B cell (primary cell): ENCODE results near the gene PHF12. TPM values are rescaled to one million over a fixed set of nuclear protein-coding genes. Genes with fewer than 3 reads are reported as not detected.
"Not testable (repeated sequence)": the region's sequence is repeated elsewhere in the genome, so short reads cannot be mapped to it uniquely, and the experiment has no call there.

Source experiments
- ATAC-seq: fragments of 200-7000 bp; cut with Tn5 transposase; one replicate; pipeline ENCODE4 v1.10.0; 2021; ENCODE audit warnings: low read depth, mild to moderate bottlenecking, moderate number of reproducible peaks, moderate library complexity
- CTCF ChIA-PET: fragments of 350-600 bp; sonication (Branson Sonifier 250); formaldehyde crosslinking; loops from one replicate; lab custom pipeline; 2021; ENCODE audit warnings: antibody characterized with exemption, inconsistent platforms; lab: Charles Lee
- POLR2A ChIA-PET: fragments of 350-600 bp; sonication (Branson Sonifier 250); formaldehyde crosslinking; loops from one replicate; lab custom pipeline; 2021; ENCODE audit warnings: antibody characterized with exemption; lab: Charles Lee
- DNase-seq: peaks from one replicate; pipeline ENCODE4 v3.0.0; 2013
- H2AFZ ChIP-seq: 2 replicates; pipeline ENCODE4 v1.6.1; 2012; ENCODE audit warnings: mild to moderate bottlenecking, low read depth, low read length; ENCODE audit not compliant: insufficient read depth, poor library complexity, severe bottlenecking
- H3K27ac ChIP-seq, 2 donors: 1 replicate in 1 of 2; 2 replicates in 1 of 2; pipeline ENCODE4 v1.5.1; 2012 to 2013; ENCODE audit warnings: low read length in 2 of 2, mild to moderate bottlenecking in 2 of 2, moderate library complexity in 1 of 2
- H3K27me3 ChIP-seq, 4 experiments: fragments of 200-600 bp in 1 of 4; sonication (generic) in 1 of 4; replicated peaks in 1 of 4; 1 replicate in 2 of 4; 2 replicates in 2 of 4; pipeline versions ENCODE4 v1.6.1 to v1.7.0; 2013 to 2016; ENCODE audit warnings: low read length in 3 of 4, mild to moderate bottlenecking in 2 of 4, mixed read lengths in 1 of 4, moderate library complexity in 1 of 4; ENCODE audit not compliant: insufficient read depth in 4 of 4, control insufficient read depth in 3 of 4; ENCODE audit errors: control extremely low read depth in 1 of 4
- H3K36me3 ChIP-seq, 2 experiments: replicated peaks in 1 of 2; 1 replicate in 1 of 2; 2 replicates in 1 of 2; pipeline versions ENCODE4 v1.6.1 to v1.7.1; 2013; ENCODE audit warnings: low read length in 1 of 2; ENCODE audit not compliant: insufficient read depth in 2 of 2, control insufficient read depth in 1 of 2; ENCODE audit errors: control extremely low read depth in 1 of 2, extremely low read depth in 1 of 2
- H3K4me1 ChIP-seq, 2 donors: fragments of 200-600 bp in 1 of 2; sonication (generic) in 1 of 2; 1 replicate in 1 of 2; 2 replicates in 1 of 2; pipeline versions ENCODE4 v1.5.1 to v1.6.1; 2013 to 2017; ENCODE audit warnings: low read length in 2 of 2; ENCODE audit not compliant: control insufficient read depth in 2 of 2, insufficient read depth in 2 of 2
- H3K4me2 ChIP-seq: replicated peaks from 2 replicates; pipeline ENCODE3; 2012; ENCODE audit warnings: mild to moderate bottlenecking, low read depth, low read length; ENCODE audit not compliant: poor library complexity, severe bottlenecking
- H3K4me3 ChIP-seq, 5 experiments: fragments of 200-600 bp in 1 of 5; sonication (generic) in 1 of 5; 1 replicate in 3 of 5; 2 replicates in 2 of 5; pipeline versions ENCODE4 v1.5.1 to v1.7.0; 2011 to 2016; ENCODE audit warnings: low read length in 4 of 5, mild to moderate bottlenecking in 4 of 5, low read depth in 2 of 5, control low read depth in 1 of 5, moderate library complexity in 1 of 5; ENCODE audit not compliant: insufficient read depth in 1 of 5; ENCODE audit errors: control extremely low read depth in 1 of 5, extremely low read depth in 1 of 5
- H3K79me2 ChIP-seq: fragments of 200-600 bp; sonication (generic); one replicate; pipeline ENCODE4 v1.6.0; 2016; ENCODE audit warnings: low read length; ENCODE audit not compliant: control insufficient read depth, insufficient read depth
- H3K9ac ChIP-seq: fragments of 200-600 bp; sonication (generic); 2 replicates; pipeline ENCODE4 v1.6.1; 2017; ENCODE audit warnings: mild to moderate bottlenecking, low read length, moderate library complexity
- H3K9me3 ChIP-seq, 3 donors: one replicate each; pipeline versions ENCODE4 v1.6.1 to v1.7.1; 2013; ENCODE audit warnings: low read length in 2 of 3; ENCODE audit not compliant: control insufficient read depth in 2 of 3, insufficient read depth in 1 of 3; ENCODE audit errors: control extremely low read depth in 1 of 3
- H4K20me1 ChIP-seq: 2 replicates; pipeline ENCODE4 v1.6.0; 2012; ENCODE audit warnings: mild to moderate bottlenecking, low read length; ENCODE audit not compliant: insufficient read depth, control insufficient read depth, poor library complexity, severe bottlenecking
- H3K27ac Mint-ChIP-seq: one replicate; pipeline ENCODE4 v1.8.0; 2021; ENCODE audit warnings: mixed read lengths
- H3K27me3 Mint-ChIP-seq: one replicate; pipeline ENCODE4 v1.8.0; 2021; ENCODE audit warnings: mixed read lengths
- H3K4me1 Mint-ChIP-seq: one replicate; pipeline ENCODE4 v1.8.0; 2021; ENCODE audit warnings: mixed read lengths
- H3K4me3 Mint-ChIP-seq: one replicate; pipeline ENCODE4 v1.8.0; 2021; ENCODE audit warnings: mixed read lengths
- H3K9me3 Mint-ChIP-seq: one replicate; pipeline ENCODE4 v1.8.0; 2022; ENCODE audit warnings: mixed read lengths; ENCODE audit not compliant: insufficient read depth
- CTCF ChIP-seq: fragments of 200-600 bp; IDR thresholded peaks from one replicate; pipeline ENCODE4 v1.8.0; 2022; ENCODE audit warnings: antibody characterized with exemption, mild to moderate bottlenecking
- EZH2 ChIP-seq: IDR thresholded peaks from 2 replicates; pipeline ENCODE4 v1.6.1; 2012; ENCODE audit warnings: borderline replicate concordance, low read depth, mild to moderate bottlenecking, moderate library complexity, low read length; ENCODE audit not compliant: insufficient read depth, poor library complexity, severe bottlenecking
- WGBS: methylation state at CpG from one replicate; pipeline ENCODE4 v1.1.5; 2013; ENCODE audit warnings: missing lambda C conversion rate; ENCODE audit not compliant: insufficient coverage; 5-methylcytosine and 5-hydroxymethylcytosine counted together
- intact Hi-C: fragments of 100-400 bp; cut with micrococcal nuclease; formaldehyde crosslinking; loops from one replicate; pipeline ENCODE4 v1.10.0; 2022
- polyA plus RNA-seq: library from polyadenylated mRNA; depleted of rRNA; stranded (reverse); fragments of >200 nt; gene quantifications from 2 replicates; pipeline ENCODE4 v1.2.3, GENCODE V29; 2012
- total RNA-seq, 2 donors: library from RNA; stranded (reverse); fragments of 120-200 nt in 1 of 2; gene quantifications; 1 replicate in 1 of 2; 2 replicates in 1 of 2; pipeline versions ENCODE4 v1.2.3 to v1.2.4, GENCODE V29; 2013 to 2022

The PHF12 gene
- total and polyA plus RNA-seq, 2 donors (not counting 1 experiment from before 2014, with no cell fraction given): 116 to 140 TPM

GRCh38 chr17:28904800-28905199 lies 46.5 kb downstream of the PHF12 start:
- Histone ChIP-seq H3K27ac (no peak overlapping the region), H3K4me2 (no peak overlapping the region), H3K36me3 (peaks cover 0 to 47% of the 10 kb centered on the region in 2 experiments), H3K4me3 (no peak overlapping the region), H3K9me3 (no peaks in the 10 kb centered on the region), H3K9ac (no peak overlapping the region), H4K20me1 (no peaks in the 10 kb centered on the region), H3K27me3 (no peaks in the 10 kb centered on the region), H3K79me2 (peaks cover 24% of the 10 kb centered on the region), H2AFZ (no peak overlapping the region), H3K4me1 (peaks cover 11 to 25% of the 10 kb centered on the region in 2 donors)
- Mint-ChIP-seq H3K4me3 (no peak overlapping the region), H3K9me3 (no peaks in the 10 kb centered on the region), H3K27ac (no peak overlapping the region), H3K4me1 (peaks cover 23% of the 10 kb centered on the region), H3K27me3 (no peaks in the 10 kb centered on the region)
- no peak for ATAC-seq
- ChIA-PET CTCF (interaction anchor here (0.9 to 9.1 kb wide), 8 partner anchors 12 to 178 kb away, joined by 3 to 137 read pairs (median 12); partner anchors contain the start of genes NEK8 and TLCD1), POLR2A (no interaction called here)
- TF ChIP-seq CTCF (no peak), EZH2 (no peak)
- no CpG with 5 or more reads among the region's 4 CpGs for WGBS
- intact Hi-C loops: loop anchor here (5.0 kb wide), 2 partner anchors 37 to 257 kb away; partner anchors contain the start of gene BLTP2
- DNase-seq: no peak

- H3K27me3 ChIP-seq, H3K27me3 Mint-ChIP-seq, ATAC-seq, DNase-seq, H3K9me3 ChIP-seq, H4K20me1 ChIP-seq, POLR2A ChIA-PET, H3K4me3 ChIP-seq, H3K9me3 Mint-ChIP-seq, H3K9ac ChIP-seq, H3K4me2 ChIP-seq, H2AFZ ChIP-seq: not testable (repeated sequence)
- Histone ChIP-seq H3K36me3 (peaks cover 0 to 34% of the 10 kb centered on the region in 2 experiments), H3K79me2 (peaks cover 37% of the 10 kb centered on the region), H3K4me1 (peaks cover 13 to 27% of the 10 kb centered on the region in 2 donors), H3K27ac (peak overlapping the region in 1 of 2 donors; percentile 27)
- H3K4me1 Mint-ChIP-seq: peaks cover 31% of the 10 kb centered on the region
- peak overlapping the region; percentile 88 for H3K27ac Mint-ChIP-seq
- peak overlapping the region; percentile 88 for H3K4me3 Mint-ChIP-seq
- CTCF ChIA-PET: interaction anchor here (0.6 to 9.1 kb wide), 14 partner anchors 10 to 181 kb away, joined by 3 to 137 read pairs (median 8); partner anchors contain the start of genes FAM222B, NEK8 and TLCD1
- WGBS: 83% methylated on average over 1 of the region's 5 CpGs
- intact Hi-C loops: loop anchor here (1.0 to 5.0 kb wide), 8 partner anchors 15 to 256 kb away; partner anchors contain the start of genes BLTP2 and FAM222B
Observed at GRCh38 chr17:28903546-28903841, 47.8 kb downstream of the PHF12 start.
